Measurements from ENCODE around the gene DIP2C. TPM values are rescaled to one million over a fixed set of nuclear protein-coding genes. Genes with fewer than 3 reads are reported as not detected.

Gene DIP2C
- total RNA-seq, 1 experiment from 2014 or later, result 11.4 TPM

GRCh38 chr10:440127-440526, 249.3 kb downstream of the DIP2C start:
- no peaks in the 10 kb centered on the region for H3K9me3 ChIP-seq
- TF ChIP-seq CTCF (IDR thresholded peaks at IDR 0.05; ENCODE audit: insufficient read depth in 1 of 2, low read depth in 1 of 2, low read length in 1 of 2, severe bottlenecking in 1 of 2, unreplicated experiment in 1 of 2), result no peak
- no peak overlapping the region for H3K4me3 Mint-ChIP-seq (ENCODE audit: unreplicated experiment)
- no peak overlapping the region for H3K27ac Mint-ChIP-seq (ENCODE audit: unreplicated experiment)
- no peaks in the 10 kb centered on the region for H3K4me1 Mint-ChIP-seq (ENCODE audit: low read depth, unreplicated experiment)
- H3K27me3 Mint-ChIP-seq (ENCODE audit: insufficient read depth, unreplicated experiment), result no peaks in the 10 kb centered on the region
- CTCF ChIA-PET, result no interaction called here
- H3K27me3 ChIP-seq (replicated peaks; ENCODE audit: control insufficient read depth, insufficient read depth, low read length), result no peaks in the 10 kb centered on the region
- H3K9me3 Mint-ChIP-seq (ENCODE audit: unreplicated experiment), result no peaks in the 10 kb centered on the region
- H3K36me3 ChIP-seq (ENCODE audit: control insufficient read depth, insufficient read depth, low read length), result no peaks in the 10 kb centered on the region
- POLR2A ChIA-PET, result no interaction called here
- no peak for DNase-seq
- H3K4me1 ChIP-seq, result no peaks in the 10 kb centered on the region
- no TSS peak for BruUV-seq (replicated peaks)
- H3K36me3 Mint-ChIP-seq (ENCODE audit: insufficient read depth, unreplicated experiment), result peaks cover 10% of the 10 kb centered on the region
- intact Hi-C loops (cut with micrococcal nuclease; ENCODE audit: unreplicated experiment), result no loop called here
- H3K4me3 ChIP-seq (ENCODE audit: low read depth, low read length), result no peak overlapping the region

GRCh38 chr10:437698-438490, 251.6 kb downstream of the DIP2C start:
- H3K4me3 ChIP-seq (ENCODE audit: low read depth, low read length), result no peak overlapping the region
- Mint-ChIP-seq H3K4me3 (ENCODE audit: unreplicated experiment) (no peak overlapping the region), H3K36me3 (ENCODE audit: insufficient read depth, unreplicated experiment) (peaks cover 10% of the 10 kb centered on the region), H3K9me3 (ENCODE audit: unreplicated experiment) (no peaks in the 10 kb centered on the region), H3K27me3 (ENCODE audit: insufficient read depth, unreplicated experiment) (no peaks in the 10 kb centered on the region), H3K4me1 (ENCODE audit: low read depth, unreplicated experiment) (no peaks in the 10 kb centered on the region), H3K27ac (ENCODE audit: unreplicated experiment) (no peak overlapping the region)
- H3K36me3 ChIP-seq (ENCODE audit: control insufficient read depth, insufficient read depth, low read length), result no peaks in the 10 kb centered on the region
- ChIA-PET POLR2A (no interaction called here), CTCF (no interaction called here)
- H3K4me1 ChIP-seq, result no peaks in the 10 kb centered on the region
- DNase-seq, result no peak
- intact Hi-C loops (cut with micrococcal nuclease; ENCODE audit: unreplicated experiment), result no loop called here
- no TSS peak for BruUV-seq (replicated peaks)
- TF ChIP-seq CTCF (IDR thresholded peaks at IDR 0.05; ENCODE audit: insufficient read depth in 1 of 2, low read depth in 1 of 2, low read length in 1 of 2, severe bottlenecking in 1 of 2, unreplicated experiment in 1 of 2), result no peak
- H3K9me3 ChIP-seq, result no peaks in the 10 kb centered on the region
- no peaks in the 10 kb centered on the region for H3K27me3 ChIP-seq (replicated peaks; ENCODE audit: control insufficient read depth, insufficient read depth, low read length)

GRCh38 chr10:436911-437665, 252.4 kb downstream of the DIP2C start:
- Mint-ChIP-seq H3K9me3 (ENCODE audit: unreplicated experiment) (no peaks in the 10 kb centered on the region), H3K4me1 (ENCODE audit: low read depth, unreplicated experiment) (no peaks in the 10 kb centered on the region), H3K27me3 (ENCODE audit: insufficient read depth, unreplicated experiment) (no peaks in the 10 kb centered on the region), H3K27ac (ENCODE audit: unreplicated experiment) (no peak overlapping the region), H3K4me3 (ENCODE audit: unreplicated experiment) (no peak overlapping the region), H3K36me3 (ENCODE audit: insufficient read depth, unreplicated experiment) (peaks cover 16% of the 10 kb centered on the region)
- Histone ChIP-seq H3K4me1 (no peaks in the 10 kb centered on the region), H3K27me3 (replicated peaks; ENCODE audit: control insufficient read depth, insufficient read depth, low read length) (no peaks in the 10 kb centered on the region), H3K4me3 (ENCODE audit: low read depth, low read length) (no peak overlapping the region), H3K36me3 (ENCODE audit: control insufficient read depth, insufficient read depth, low read length) (no peaks in the 10 kb centered on the region), H3K9me3 (no peaks in the 10 kb centered on the region)
- no TSS peak for BruUV-seq (replicated peaks)
- no peak for TF ChIP-seq CTCF (IDR thresholded peaks at IDR 0.05; ENCODE audit: insufficient read depth in 1 of 2, low read depth in 1 of 2, low read length in 1 of 2, severe bottlenecking in 1 of 2, unreplicated experiment in 1 of 2)
- DNase-seq, result peak; percentile 63 to 87
- ChIA-PET POLR2A (interaction anchor here (0.6 to 0.7 kb wide), 2 partner anchors 13 to 625 kb away, joined by 3 to 7 read pairs; no protein-coding TSS in a partner anchor), CTCF (interaction anchor here (0.6 to 1.6 kb wide), 3 partner anchors 108 to 352 kb away, joined by 3 to 6 read pairs (median 4); no protein-coding TSS in a partner anchor)
- intact Hi-C loops (cut with micrococcal nuclease; ENCODE audit: unreplicated experiment), result no loop called here
